GM10266 (cell line): ENCODE data around the gene PRKN.

Experiments
- DNase-seq: peaks from one replicate; pipeline ENCODE4 v3.0.0; 2012; ENCODE audit errors: extremely low spot score
- TF ChIP-seq, protein P1 (sequence below): IDR thresholded peaks from 2 replicates; pipeline ENCODE4 v1.5.1; 2012; ENCODE audit warnings: mild to moderate bottlenecking, low read depth; ENCODE audit not compliant: control insufficient read depth, insufficient read depth; ENCODE audit errors: missing control alignments

PRKN gene

GRCh38 chr6:162234631-162235030, 492.9 kb downstream of the PRKN start:
- TF ChIP-seq, protein P1, sequence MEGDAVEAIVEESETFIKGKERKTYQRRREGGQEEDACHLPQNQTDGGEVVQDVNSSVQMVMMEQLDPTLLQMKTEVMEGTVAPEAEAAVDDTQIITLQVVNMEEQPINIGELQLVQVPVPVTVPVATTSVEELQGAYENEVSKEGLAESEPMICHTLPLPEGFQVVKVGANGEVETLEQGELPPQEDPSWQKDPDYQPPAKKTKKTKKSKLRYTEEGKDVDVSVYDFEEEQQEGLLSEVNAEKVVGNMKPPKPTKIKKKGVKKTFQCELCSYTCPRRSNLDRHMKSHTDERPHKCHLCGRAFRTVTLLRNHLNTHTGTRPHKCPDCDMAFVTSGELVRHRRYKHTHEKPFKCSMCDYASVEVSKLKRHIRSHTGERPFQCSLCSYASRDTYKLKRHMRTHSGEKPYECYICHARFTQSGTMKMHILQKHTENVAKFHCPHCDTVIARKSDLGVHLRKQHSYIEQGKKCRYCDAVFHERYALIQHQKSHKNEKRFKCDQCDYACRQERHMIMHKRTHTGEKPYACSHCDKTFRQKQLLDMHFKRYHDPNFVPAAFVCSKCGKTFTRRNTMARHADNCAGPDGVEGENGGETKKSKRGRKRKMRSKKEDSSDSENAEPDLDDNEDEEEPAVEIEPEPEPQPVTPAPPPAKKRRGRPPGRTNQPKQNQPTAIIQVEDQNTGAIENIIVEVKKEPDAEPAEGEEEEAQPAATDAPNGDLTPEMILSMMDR, result no peak
- DNase-seq, result no peak

DNA sequence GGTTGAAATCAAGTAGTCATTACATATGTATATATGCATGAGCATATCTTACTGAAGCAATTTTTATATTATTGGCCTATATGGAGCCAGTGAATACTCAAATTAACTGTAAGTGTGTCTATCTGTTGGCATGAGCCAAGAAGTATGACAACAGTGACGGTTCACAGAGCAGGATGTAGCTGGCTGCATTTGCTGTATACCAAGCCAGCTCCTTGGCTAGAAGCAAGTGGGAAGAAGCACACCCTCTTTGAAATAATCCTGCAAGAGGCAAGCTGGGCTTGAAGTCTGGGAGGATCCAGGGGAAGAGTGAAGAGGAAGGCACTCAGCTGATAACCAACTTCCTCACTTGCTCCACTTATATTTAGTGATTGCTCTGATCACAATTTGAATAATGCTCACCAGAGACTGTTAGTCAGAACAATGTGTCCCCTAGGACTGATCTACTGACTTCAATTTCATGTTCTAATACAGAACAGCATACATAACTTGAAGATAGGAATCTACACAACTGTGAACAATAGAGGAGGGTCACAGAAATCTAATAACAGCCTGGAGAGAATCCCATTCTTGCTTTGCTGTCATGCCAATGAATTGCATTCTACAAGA, 497.3 kb downstream of the PRKN start:
- DNase-seq, result no peak
- TF ChIP-seq, protein P1, result no peak

DNA sequence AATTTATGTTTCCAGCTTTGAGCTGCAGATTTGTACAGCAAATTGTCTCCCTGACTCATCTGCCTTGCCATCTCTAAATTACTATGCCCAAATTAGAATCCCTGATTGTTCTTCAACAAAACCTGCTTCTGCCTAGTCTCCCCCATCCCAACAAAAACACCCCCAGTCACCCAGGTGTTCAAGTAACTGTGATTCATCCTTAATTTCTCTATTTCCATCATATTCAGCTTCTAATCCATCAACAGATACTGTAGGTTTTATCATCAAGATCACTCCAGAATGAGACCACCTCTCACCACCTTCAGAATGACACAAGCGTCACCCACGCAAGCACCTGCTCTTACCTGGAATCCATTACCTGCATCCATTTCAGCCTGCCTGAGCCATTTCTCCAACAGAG, 498.5 kb downstream of the PRKN start:
- DNase-seq, result no peak
- TF ChIP-seq, protein P1, result no peak

DNA sequence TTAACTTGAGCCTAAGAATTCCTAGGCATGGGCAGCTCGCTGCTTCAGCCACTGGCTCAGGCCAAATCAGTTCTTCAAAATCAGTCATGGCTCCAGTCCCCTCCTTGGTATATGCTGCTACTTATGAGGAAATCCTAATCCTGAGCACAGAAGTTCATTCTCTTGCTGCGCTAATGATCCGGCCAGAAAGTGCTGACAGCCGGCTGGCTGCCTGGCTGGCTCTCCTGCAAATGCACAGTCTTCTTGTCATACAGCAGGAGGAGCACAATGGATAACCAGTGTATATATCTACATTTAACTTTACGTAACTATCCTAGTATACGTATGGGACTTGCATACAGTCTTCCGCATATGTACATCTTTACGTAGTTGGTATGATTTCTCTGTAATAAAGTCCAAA, 500.8 kb downstream of the PRKN start:
- no peak for DNase-seq
- TF ChIP-seq, protein P1, result no peak

DNA sequence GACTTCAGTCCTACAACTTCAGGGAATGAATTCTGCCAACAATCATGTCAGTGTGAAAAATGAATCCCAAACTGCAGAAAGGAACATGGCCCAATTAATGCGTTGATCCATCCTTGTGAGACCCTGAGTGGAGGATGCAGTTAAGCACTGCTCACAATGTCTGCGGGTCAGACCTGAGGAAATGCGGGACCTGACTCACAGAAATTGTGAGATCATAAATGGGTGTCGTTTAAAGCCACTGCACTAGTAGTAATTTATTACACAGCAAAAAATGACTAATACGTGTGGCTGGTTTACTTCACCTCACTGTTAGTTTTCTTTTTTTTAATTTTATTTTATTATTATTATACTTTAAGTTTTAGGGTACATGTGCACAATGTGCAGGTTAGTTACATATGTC, 505.0 kb downstream of the PRKN start:
- TF ChIP-seq, protein P1, result no peak
- no peak for DNase-seq

GRCh38 chr6:162220876-162221275, 506.7 kb downstream of the PRKN start:
- TF ChIP-seq, protein P1, result no peak

DNA sequence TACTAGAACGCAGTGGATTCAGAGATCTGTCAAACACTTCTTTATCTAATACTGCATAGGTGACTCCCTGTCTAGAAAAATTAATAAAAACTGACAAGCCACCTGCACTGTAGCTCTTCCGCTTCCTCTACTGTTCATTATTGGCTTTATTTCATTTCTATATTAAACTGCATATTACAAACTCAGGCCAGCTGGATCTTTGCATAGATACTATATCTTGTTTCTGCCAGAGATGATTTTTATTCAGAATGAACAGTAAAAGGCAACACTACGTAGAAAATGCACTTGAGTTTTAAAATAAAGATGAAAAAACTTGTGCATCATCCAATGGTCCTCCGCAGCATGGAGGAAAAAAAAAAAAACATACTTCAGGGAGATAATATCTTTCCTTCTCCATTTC, 508.3 kb downstream of the PRKN start:
- no peak for DNase-seq
- TF ChIP-seq, protein P1, result no peak

More at GRCh38 chr6:162220876-162221275, 506.7 kb downstream of the PRKN start:
- DNase-seq, result no peak
